ENCODE measurements around the gene LRRC10B.

The LRRC10B gene

DNA sequence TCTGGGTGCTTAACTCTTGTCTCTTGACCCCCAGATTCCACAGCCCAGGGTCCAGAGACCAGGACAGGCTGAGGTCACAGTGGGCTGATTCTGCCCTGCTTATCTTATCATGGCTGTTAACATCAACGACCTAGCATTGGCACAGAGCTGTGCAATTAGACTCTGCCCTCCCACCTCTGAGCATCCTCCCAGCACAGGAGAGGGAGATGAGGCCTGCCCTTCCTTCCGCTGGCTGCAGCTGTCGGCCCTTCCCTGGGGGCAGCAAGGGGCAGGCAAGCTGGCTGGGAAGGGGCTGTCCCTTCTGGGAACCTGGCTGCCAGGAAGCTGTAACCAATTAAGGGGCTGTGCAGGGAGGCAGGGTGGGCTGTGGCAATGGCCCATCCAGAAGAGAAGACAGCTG, 22.5 kb downstream of the LRRC10B start:
- no peak for DNase-seq (ENCODE audit: low read depth in 2 of 2)

DNA sequence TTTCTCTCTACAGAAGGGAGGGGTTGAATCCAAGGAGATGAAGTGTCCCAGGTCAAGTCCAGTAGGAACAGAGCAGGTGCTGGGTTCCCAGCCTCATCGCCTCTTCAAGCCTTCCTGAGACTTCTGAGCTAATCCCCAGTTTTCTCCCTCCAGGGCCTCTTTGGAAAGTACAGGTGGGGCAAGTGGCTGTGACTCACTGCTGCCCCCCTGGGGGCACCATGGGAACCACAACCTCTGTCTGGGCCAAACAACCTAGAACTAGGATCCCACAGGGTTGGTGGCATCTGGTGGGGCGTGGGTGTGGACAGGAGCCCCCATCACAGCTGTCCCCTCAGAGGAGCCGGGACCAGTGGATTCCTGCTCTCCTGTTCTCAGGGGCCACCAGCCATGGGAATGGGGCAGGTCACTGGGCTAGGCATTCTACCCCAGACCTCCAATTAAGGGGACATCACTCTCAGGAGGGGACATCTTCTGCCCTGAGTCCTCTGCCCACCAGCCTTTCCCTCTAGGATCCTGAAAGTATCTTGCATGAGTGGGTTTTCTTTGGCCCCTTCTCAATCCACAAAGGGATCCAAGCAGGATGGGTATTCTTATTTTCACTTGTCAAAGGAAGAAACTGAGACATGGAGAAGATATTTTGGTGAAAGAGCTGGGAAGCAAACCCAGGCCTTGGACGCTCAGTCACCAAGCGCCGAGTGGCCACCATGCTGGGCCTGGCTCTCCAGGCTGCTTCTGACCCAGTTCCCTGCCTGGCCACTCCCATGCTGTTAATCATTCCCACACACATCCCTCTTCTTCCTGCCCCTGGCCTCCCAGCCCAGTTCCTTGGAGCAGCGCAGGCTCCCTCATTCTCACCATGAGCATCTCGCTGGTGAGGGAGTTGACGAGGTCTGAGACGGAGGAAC, 23.8 kb downstream of the LRRC10B start:
- peak in 1 of 2 donors; percentile 14 for DNase-seq (ENCODE audit: low read depth in 2 of 2)

GRCh38 chr11:61533039-61533375, 24.5 kb downstream of the LRRC10B start:
- DNase-seq (ENCODE audit: low read depth in 2 of 2): no peak

DNA sequence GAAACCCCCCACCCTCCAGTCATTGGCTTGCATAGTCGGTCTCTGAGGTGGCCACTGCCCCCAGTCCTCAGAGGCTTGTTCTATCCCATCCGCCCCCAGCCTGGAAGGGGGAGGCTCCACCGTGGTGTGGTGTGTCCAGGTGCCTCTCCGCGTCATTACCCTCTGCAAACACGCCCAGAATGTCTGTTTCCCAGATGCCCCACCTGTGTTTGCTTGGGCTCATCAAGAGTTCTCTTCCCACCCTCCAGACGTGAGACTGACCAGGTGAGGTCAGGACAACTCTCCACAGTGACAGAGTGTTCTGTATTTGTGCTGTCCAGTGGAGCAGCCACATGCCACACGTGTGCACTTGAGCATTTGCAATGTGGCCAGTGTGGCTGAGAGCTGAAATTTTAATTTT, 24.9 kb downstream of the LRRC10B start:
- DNase-seq (ENCODE audit: low read depth in 2 of 2): no peak

DNA sequence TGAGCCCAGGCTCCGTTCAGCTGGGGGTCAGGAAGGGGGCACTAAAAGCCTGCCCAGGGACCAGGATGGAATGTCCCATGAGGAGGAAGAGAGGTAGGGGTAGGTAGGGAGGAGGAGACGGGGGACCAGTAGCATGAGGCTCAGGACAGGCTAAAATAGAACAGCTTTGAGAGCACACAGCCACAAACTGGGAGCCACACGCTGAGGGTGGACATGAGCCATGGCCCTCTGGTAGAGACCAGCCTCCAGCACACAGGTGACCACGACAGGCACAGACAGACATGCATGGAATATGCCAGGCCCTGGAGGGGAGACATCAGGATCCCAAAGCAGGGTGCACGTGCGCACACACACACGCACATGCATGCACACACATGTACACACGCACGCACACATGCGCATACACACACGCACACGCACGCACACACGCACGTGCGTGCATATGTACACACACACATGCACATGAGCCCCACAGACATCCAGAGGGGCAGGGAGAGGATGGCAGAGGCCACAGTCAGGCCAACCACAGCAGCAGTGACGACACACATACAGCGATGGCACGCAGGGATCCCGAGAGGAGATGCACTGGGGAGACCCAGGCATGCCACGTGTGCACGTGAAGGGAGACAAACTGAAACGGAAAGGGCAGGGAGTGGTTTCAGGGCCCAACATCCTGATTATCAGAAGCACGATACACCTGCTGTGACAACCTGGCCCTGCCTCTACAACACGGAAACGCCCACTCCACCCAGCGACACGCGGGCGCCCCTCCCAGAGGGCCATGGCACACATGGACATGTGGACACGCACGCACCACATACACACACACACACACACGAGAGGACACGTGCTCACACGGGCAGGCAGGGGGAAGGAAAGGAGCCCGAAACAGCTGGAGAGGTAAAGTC, 25.7 kb downstream of the LRRC10B start:
- no peak for DNase-seq (ENCODE audit: low read depth in 2 of 2)

DNA sequence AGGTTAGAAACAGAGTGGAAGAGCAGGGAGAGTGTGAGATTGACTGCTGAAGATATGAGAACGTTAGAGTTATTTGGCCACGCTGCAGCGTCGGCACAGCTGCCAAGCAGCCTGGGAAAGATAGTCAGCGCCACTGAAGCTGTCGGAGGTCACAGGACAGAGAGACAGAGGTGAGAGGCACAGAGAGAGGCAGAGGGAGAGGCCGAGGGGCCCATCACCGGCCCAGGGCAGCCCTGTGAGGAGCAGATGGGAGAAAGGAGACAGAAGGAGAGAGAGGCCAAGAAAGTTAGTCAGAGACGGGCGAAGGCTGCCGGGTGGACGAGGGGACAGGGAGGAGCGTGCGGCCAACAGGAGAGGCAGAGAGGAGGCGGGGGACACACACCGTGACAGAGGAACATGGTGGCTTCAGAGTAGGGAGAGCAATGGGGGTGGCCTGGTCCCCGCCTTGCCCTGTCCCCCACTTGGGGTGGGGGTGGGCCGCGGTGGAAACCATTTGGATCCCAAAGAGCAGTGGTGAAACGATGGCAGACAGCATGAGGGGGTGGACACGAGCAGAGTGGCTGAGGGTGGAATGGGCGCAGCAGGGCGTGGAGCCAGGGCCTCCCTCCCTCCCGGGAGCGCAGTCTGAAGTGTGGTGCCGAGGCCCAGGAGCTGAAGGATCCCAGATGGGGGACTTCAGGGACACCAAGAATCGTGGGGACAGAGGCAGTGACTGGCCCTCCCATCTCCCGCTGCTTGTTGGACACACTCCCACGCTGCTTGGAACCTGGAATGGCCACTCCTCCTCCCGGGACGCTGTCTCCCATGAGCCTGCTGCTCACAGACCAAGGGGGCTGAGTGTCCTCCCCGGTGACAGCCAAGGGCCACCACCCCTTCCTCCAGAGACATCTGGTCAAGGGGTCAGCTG, 26.6 kb downstream of the LRRC10B start:
- no peak for DNase-seq (ENCODE audit: low read depth in 2 of 2)

DNA sequence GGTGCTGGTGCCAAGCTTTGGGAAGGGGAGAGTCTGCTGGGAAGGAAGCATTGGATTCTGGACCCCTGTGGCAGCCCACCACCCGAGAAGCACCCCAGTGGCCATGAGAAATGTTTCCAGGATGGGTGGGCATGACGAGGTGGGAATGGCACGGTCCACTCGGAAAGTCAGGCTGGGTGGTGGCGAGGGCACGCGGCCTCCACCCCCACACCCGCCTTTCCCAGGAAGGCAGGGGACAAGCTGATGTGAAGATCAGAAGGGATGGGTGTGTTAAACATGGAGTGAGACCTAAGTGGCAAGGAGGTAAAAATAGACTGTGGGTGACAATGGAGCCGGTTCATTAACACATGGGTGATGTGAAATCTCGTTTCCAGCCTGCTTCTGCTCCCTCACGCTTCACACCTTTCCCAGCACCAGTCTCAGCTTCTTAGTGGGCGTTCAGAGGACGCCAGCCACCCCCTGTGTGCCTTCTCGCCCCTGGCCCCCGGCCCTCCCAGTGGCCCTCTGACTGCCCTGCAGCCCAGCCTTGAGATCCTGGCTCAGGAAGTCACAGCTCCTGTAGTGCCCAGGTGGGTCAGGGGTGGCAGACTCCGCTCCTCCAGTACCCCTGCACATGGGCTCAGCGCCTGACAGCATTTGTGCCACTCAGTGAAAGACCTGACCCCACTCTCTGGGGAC, 27.6 kb downstream of the LRRC10B start:
- no peak for DNase-seq (ENCODE audit: low read depth in 2 of 2)

GRCh38 chr11:61536676-61537270, 28.2 kb downstream of the LRRC10B start:
- DNase-seq (ENCODE audit: low read depth in 2 of 2): no peak

- no peak for DNase-seq (ENCODE audit: low read depth in 2 of 2)
Measured at GRCh38 chr11:61537326-61537725, 28.8 kb downstream of the LRRC10B start.

DNA sequence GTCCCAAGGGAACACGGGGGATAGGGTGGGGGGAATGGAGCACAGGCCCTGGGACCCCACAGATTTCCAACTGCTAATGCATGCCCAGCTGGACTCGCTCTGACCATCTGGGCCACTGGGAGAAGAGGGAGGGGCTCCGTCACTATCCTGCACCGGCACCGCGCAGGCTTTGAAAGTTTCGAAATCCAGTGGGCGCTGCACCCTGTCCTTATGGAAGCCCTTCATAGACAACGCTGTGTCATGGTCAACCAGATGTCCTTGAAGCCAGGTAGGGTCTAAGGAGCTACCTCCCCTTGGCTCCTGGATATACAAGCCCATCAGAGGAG, 30.1 kb downstream of the LRRC10B start:
- DNase-seq (ENCODE audit: low read depth in 2 of 2): no peak

DNA sequence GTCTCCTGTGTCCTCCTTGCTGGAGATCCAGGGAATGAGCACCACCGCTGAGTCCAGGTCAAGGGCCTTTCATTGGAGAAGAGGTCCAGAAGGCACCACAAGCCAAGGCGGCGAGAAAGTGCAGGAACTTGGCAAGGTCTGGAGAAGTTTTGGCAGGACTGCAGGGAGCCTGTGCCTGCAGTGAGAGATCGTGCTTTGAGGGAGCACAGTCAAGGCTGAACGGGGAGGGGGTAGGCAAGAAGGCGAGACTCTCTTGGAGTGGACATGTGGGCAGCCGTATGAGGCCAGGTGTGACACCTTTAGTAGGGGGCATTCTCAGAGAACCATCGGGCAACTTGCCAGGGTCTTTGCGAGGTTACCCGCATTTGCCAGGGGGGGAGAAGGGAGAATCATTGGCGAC, 30.5 kb downstream of the LRRC10B start:
- no peak for DNase-seq (ENCODE audit: low read depth in 2 of 2)

DNA sequence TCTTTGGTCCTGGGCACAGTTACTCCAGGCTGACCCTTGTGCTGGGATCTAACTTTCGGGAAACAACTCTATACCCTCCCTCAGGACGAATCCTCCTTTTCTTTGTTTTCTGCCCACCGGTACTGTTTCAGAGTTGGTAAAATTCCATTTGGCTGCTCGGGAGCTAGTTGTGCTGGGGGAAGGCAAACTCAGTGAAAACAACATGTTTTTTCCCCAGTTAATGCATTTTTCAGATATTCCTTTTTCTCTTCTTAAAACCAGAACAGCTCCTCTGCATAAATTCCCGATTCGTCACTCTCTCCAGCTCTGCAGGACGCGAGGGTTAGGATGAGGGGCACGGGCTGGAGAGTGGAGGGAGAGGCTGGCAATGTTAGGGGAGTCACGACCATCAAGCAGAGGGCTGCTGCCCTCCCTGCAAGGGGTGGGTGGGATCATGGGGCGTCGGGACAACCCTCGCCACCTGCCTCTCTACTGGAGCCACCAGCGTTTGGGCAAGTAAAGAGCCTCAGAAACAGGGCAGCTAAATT, 31.3 kb downstream of the LRRC10B start:
- no peak for DNase-seq (ENCODE audit: low read depth in 2 of 2)

GRCh38 chr11:61540528-61540927, 32.0 kb downstream of the LRRC10B start:
- DNase-seq (ENCODE audit: low read depth in 2 of 2): no peak

GRCh38 chr11:61541598-61541997, 33.0 kb downstream of the LRRC10B start:
- no peak for DNase-seq (ENCODE audit: low read depth in 2 of 2)

DNA sequence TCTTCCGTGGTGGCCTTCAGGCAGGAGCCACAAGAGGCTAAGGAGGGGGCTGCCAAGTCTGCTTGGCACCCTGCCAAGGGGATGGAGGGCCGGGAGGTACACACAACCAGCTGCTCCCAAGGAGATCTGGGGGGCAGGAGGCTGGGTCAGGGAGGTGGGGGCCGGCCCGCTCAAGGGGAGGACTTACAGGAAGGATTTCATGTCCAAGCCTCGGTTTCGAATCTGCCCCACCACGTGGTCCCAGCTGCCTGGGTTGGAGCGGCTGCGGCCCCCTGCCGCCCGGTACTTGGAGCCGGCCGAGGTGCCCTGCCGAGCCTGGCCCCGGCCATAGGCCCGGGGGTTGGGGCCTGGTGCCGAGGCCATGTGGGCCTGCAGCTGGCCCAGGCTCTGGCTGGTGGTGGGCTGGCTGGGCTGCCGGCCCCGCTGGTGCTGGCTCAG, 33.5 kb downstream of the LRRC10B start:
- DNase-seq (ENCODE audit: low read depth in 2 of 2): no peak

DNA sequence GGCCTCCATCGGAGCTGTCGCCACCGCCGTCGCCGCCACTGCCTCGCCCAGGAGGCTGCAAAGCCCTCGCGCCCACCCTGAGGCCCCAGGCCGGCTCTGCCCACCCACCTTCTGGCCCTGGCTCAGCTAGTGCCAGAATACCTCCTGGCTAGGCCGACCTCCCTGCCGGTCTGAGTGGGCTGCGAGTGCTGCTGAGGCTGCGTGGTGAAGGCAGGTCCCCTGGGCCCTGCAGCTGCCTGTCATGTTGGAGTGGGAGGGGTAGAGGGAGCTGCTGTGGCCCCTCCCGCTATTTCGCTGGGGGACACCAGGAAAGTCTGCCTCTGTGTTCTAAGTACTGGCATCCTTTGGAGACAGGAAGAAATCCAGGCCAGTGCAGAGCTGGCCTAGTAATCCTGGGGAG, 34.2 kb downstream of the LRRC10B start:
- no peak for DNase-seq (ENCODE audit: low read depth in 2 of 2)

GRCh38 chr11:61543606-61544306, 35.2 kb downstream of the LRRC10B start:
- DNase-seq (ENCODE audit: low read depth in 2 of 2): no peak

DNA sequence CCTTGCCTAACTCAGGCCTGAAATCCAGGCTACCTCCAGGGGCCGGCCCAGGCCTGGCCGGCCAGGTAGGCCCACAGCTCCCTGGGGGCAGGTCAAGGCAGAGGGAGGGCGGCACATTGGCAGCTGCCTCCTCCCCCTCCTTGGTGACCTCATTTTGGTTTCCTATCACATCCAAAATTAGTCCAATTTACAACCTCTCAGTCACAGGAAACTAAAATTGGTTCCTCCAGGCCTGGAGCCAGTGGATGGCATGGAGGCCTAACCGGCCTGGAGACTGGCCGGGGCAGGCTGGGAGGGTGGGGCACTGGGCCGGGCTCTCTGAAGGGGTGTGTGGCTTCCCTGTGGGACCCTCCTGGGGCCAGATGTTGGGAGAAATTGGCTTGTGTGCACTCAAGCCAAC, 35.9 kb downstream of the LRRC10B start:
- no peak for DNase-seq (ENCODE audit: low read depth in 2 of 2)

GRCh38 chr11:61545341-61545740, 36.8 kb downstream of the LRRC10B start:
- DNase-seq (ENCODE audit: low read depth in 2 of 2): no peak

DNA sequence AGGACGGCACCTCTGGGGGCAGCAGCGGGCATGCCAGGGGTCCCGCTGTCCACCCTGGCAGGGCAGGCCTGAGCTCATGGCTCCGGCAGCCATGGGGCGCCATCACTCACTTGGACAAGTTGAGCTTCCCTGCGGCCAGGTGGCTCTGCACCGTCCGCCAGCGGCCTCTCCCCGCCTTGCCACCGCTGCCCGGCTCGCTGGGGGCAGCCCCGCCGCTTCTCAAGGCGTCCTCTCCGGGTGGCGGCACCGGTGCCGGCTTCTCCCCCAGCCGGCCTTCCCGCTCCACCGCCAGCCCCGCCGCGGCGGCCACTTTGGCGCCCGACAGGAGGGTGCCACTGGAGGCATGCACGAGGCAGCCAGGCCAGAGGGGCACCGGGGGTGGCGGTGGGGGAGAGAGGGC, 37.4 kb downstream of the LRRC10B start:
- DNase-seq (ENCODE audit: low read depth in 2 of 2): no peak

Data from stimulated activated CD8-positive, alpha-beta memory T cell treated with anti-CD3 and anti-CD28 coated beads, Interleukin-15, amount 100 ng/mL, for 48 hours (primary cell).